ENCODE results near the gene TRIM44. TPM values are rescaled to one million over a fixed set of nuclear protein-coding genes. Genes with fewer than 3 reads are reported as not detected.

Gene TRIM44
- total and polyA plus RNA-seq, 8 donors = 57.6 to 72.1 (median 65.2) TPM

- H3K36me3 ChIP-seq = no peaks in the 10 kb centered on the region
- H3K4me3 ChIP-seq = no peak overlapping the region
- TF ChIP-seq CTCF (IDR thresholded peaks at IDR 0.05) = no peak
- H3K27me3 ChIP-seq = no peaks in the 10 kb centered on the region
- H3K9me3 ChIP-seq = peaks cover 0 to 22% of the 10 kb centered on the region in 2 donors
- no peak overlapping the region for H3K27ac ChIP-seq
- intact Hi-C loops (cut with DNase I) = no loop called here
- ATAC-seq (no peak), DNase-seq (peak in 1 of 4 donors; percentile 7)
- no peaks in the 10 kb centered on the region for H3K4me1 ChIP-seq
Observed at GRCh38 chr11:35866601-35867000, 204.0 kb downstream of the TRIM44 start.

Other genes starting within 250 kb of the TRIM44 start
- gene SLC1A2, start 243.2 kb upstream of the TRIM44 start, total RNA-seq = 1 to 10 TPM in 1 of 2 donors, under 1 TPM in 1; 0.89 to 1.5 TPM
- 10 to 100 TPM; 18.6 to 31.8 (median 19.4) TPM for gene SLC1A2, start 243.2 kb upstream of the TRIM44 start, polyA plus RNA-seq (ENCODE audit: insufficient read length in 6 of 6)
- gene PAMR1, start 137.2 kb upstream of the TRIM44 start, total RNA-seq = 10 to 100 TPM in 1 of 2 donors, under 1 TPM in 1; 0.65 to 14.4 TPM
- 10 to 100 TPM in 1 of 6 donors, 1 to 10 TPM in 5; 8.2 to 10.3 (median 9.1) TPM for gene PAMR1, start 137.2 kb upstream of the TRIM44 start, polyA plus RNA-seq (ENCODE audit: insufficient read length in 6 of 6)
- gene FJX1, start 44.3 kb upstream of the TRIM44 start, total RNA-seq = 1 to 10 TPM; 5.1 to 6.6 TPM
- 1 to 10 TPM; 3.9 to 6.0 (median 4.7) TPM for gene FJX1, start 44.3 kb upstream of the TRIM44 start, polyA plus RNA-seq (ENCODE audit: insufficient read length in 6 of 6)